GM19351 (cell line): Measurements from ENCODE around the gene PRKAR1A.

Source experiments
- ATAC-seq: cut with Tn5 transposase; IDR thresholded peaks from one replicate; pipeline ENCODE4 v1.9.1; 2021; ENCODE audit warnings: mild to moderate bottlenecking, moderate library complexity; ENCODE audit not compliant: unreplicated experiment

PRKAR1A gene

GRCh38 chr17:68596411-68596945 lies 84.2 kb downstream of the PRKAR1A start:
- no peak for ATAC-seq

DNA sequence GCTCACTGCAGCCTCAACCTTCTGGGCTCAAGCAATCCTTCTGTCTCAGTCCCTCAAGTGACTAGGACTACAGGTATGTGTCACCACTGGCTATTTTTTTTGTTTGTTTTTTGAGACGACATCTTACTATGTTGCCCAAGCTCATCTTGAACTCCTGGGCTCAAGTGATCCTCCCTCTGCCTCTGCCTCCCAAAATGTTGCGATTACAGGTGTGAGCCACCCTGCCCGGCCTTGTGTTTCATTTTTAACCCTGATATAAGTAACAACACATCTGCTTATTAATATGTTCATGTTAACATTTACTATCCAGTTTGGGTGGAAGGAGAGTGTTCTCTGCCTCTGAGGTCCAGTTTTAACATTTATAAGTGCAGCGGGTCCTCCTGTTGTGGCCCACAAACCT lies 85.8 kb downstream of the PRKAR1A start:
- ATAC-seq: no peak

- no peak for ATAC-seq
Measured at GRCh38 chr17:68598545-68598961, 86.3 kb downstream of the PRKAR1A start.

- ATAC-seq: no peak
Measured at GRCh38 chr17:68599091-68599490, 86.9 kb downstream of the PRKAR1A start.

GRCh38 chr17:68599552-68600066 lies 87.4 kb downstream of the PRKAR1A start:
- no peak for ATAC-seq

DNA sequence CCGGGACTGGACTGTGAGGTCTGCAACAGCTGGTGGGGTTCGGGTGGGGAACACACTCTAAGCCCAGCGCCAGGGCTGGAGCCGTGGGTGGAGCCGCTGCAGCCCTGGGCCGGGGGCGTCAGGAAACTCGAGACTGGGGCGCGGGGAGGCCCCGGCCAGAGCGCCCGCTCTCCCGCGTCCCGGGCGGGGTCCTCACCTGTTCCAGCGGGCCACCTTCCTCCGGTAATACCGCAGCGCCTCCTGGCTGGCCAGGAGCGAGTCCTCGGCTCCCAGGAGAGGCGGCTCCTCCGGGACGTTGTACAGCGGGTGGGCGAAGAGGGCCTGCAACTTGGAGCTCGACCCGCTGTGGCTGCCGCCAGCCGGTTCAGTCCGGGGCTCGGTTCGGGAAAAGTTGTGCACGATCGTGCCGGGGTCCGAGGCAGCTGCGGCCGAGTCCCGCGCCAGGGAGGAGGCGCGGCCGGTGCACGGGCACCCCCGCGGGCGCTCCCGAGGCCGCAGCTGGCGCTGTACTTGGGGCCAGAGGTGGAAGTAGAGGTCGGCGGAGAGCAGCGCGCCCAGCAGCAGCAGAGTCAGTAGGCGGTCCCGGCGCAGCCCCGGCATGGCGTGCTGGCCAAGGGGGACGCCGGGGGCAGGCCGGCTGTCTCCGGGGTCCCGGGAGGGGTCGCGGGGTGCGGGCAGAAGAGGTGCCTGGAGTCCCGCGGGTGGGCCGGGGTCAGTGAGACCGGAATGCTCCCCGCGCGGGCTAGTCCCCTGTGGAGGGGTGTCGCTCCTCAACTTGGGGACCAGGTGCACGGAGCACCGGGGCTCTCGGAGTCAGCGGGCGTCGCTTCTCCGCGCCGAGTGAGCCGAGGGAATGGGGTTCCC lies 88.1 kb downstream of the PRKAR1A start:
- ATAC-seq: no peak
